CD4-positive, alpha-beta T cell (primary cell): Measurements from ENCODE around the gene GRAP. TPM values are rescaled to one million over a fixed set of nuclear protein-coding genes. Genes with fewer than 3 reads are reported as not detected.

Experiments used
- ATAC-seq: fragments of 200-7000 bp; cut with Tn5 transposase; one replicate; pipeline ENCODE4 v1.10.0; 2022; ENCODE audit warnings: mild to moderate bottlenecking; ENCODE audit not compliant: poor library complexity
- CTCF ChIA-PET: fragments of 350-600 bp; sonication (Branson Sonifier 250); formaldehyde crosslinking; loops from one replicate; lab custom pipeline; 2021; ENCODE audit warnings: antibody characterized with exemption, inconsistent platforms; lab: Charles Lee
- POLR2A ChIA-PET: fragments of 350-600 bp; sonication (Branson Sonifier 250); formaldehyde crosslinking; loops from one replicate; lab custom pipeline; 2021; ENCODE audit warnings: antibody characterized with exemption, inconsistent platforms; lab: Charles Lee
- DNase-seq, 14 experiments: peaks; one replicate each; pipeline ENCODE4 v3.0.0-alpha.2; 2013 to 2020; ENCODE audit warnings: mixed read lengths in 2 of 14
- H3K27ac ChIP-seq, 2 donors: one replicate each; pipeline versions ENCODE4 v1.5.1 to v1.7.0; 2013; ENCODE audit warnings: low read length in 2 of 2, low read depth in 1 of 2, mild to moderate bottlenecking in 1 of 2
- H3K27me3 ChIP-seq, 2 experiments: 1 replicate in 1 of 2; 2 replicates in 1 of 2; pipeline versions ENCODE4 v1.6.1 to v1.7.0; 2013; ENCODE audit warnings: low read length in 2 of 2, control low read depth in 1 of 2, mild to moderate bottlenecking in 1 of 2, moderate library complexity in 1 of 2; ENCODE audit not compliant: insufficient read depth in 2 of 2, control insufficient read depth in 1 of 2
- H3K36me3 ChIP-seq: one replicate; pipeline ENCODE4 v1.6.1; 2013; ENCODE audit warnings: low read length, control low read depth; ENCODE audit not compliant: insufficient read depth
- H3K4me1 ChIP-seq: one replicate; pipeline ENCODE4 v1.6.1; 2013; ENCODE audit warnings: low read length, control low read depth; ENCODE audit not compliant: insufficient read depth
- H3K4me3 ChIP-seq: one replicate; pipeline ENCODE4 v1.5.1; 2013; ENCODE audit warnings: mild to moderate bottlenecking, low read length, moderate library complexity
- H3K9me3 ChIP-seq, 2 experiments: 1 replicate in 1 of 2; 2 replicates in 1 of 2; pipeline versions ENCODE4 v1.6.1 to v1.7.0; 2013; ENCODE audit warnings: low read length in 2 of 2, mild to moderate bottlenecking in 2 of 2, control low read depth in 1 of 2, moderate library complexity in 1 of 2; ENCODE audit not compliant: control insufficient read depth in 1 of 2, insufficient read depth in 1 of 2
- H3K27ac Mint-ChIP-seq: one replicate; pipeline ENCODE4 v1.8.0; 2020; ENCODE audit warnings: mixed read lengths
- H3K27me3 Mint-ChIP-seq: one replicate; pipeline ENCODE4 v1.8.0; 2021; ENCODE audit warnings: mixed read lengths
- H3K36me3 Mint-ChIP-seq: one replicate; pipeline ENCODE4 v1.8.0; 2021; ENCODE audit warnings: low read depth, mixed read lengths
- H3K4me1 Mint-ChIP-seq: one replicate; pipeline ENCODE4 v1.8.0; 2021; ENCODE audit warnings: low read depth, mixed read lengths
- H3K4me3 Mint-ChIP-seq: one replicate; pipeline ENCODE4 v1.8.0; 2020; ENCODE audit warnings: mild to moderate bottlenecking, mixed read lengths
- H3K9me3 Mint-ChIP-seq: one replicate; pipeline ENCODE4 v1.8.0; 2020; ENCODE audit warnings: mixed read lengths
- CTCF ChIP-seq: fragments of 200-600 bp; IDR thresholded peaks from one replicate; pipeline ENCODE4 v1.8.0; 2022; ENCODE audit warnings: antibody characterized with exemption, mild to moderate bottlenecking
- intact Hi-C, 2 experiments: fragments of 100-400 bp; cut with DNase I in 1 of 2; cut with micrococcal nuclease in 1 of 2; formaldehyde crosslinking; loops; one replicate each; pipeline versions ENCODE4 v1.15.1 to v1.9.0; 2023 to 2025; cut with DNase I, micrococcal nuclease
- total RNA-seq, 174 experiments: library from RNA in 2 of 174; stranded (reverse) in 2 of 174; gene quantifications; one replicate each; pipeline ENCODE4 v1.2.3 and lab custom pipeline; 2021 to 2026

GRAP gene
- total RNA-seq, 2 experiments from 2014 or later, result 20.1 to 20.4 TPM

GRCh38 chr17:18977646-18978045 lies 69.1 kb downstream of the GRAP start:
- no peak overlapping the region for H3K27ac ChIP-seq
- H3K36me3 ChIP-seq, result peaks cover 26% of the 10 kb centered on the region
- no peak overlapping the region for H3K27ac Mint-ChIP-seq
- no peaks in the 10 kb centered on the region for H3K27me3 Mint-ChIP-seq
- POLR2A ChIA-PET, result no interaction called here
- CTCF ChIA-PET, result no interaction called here
- H3K4me3 ChIP-seq, result no peak overlapping the region
- no peak overlapping the region for H3K4me3 Mint-ChIP-seq
- H3K9me3 ChIP-seq, result no peaks in the 10 kb centered on the region
- no peaks in the 10 kb centered on the region for H3K9me3 Mint-ChIP-seq
- TF ChIP-seq CTCF, result no peak
- ATAC-seq, result no peak
- H3K27me3 ChIP-seq, result no peaks in the 10 kb centered on the region
- DNase-seq, result no peak
- no peaks in the 10 kb centered on the region for H3K4me1 Mint-ChIP-seq
- intact Hi-C loops, result no loop called here
- H3K36me3 Mint-ChIP-seq, result peaks cover 17% of the 10 kb centered on the region
- no peaks in the 10 kb centered on the region for H3K4me1 ChIP-seq

GRCh38 chr17:18977021-18977420 lies 69.7 kb downstream of the GRAP start:
- no peaks in the 10 kb centered on the region for H3K27me3 Mint-ChIP-seq
- Histone ChIP-seq H3K9me3 (no peaks in the 10 kb centered on the region), H3K4me1 (no peaks in the 10 kb centered on the region), H3K27ac (no peak overlapping the region), H3K4me3 (no peak overlapping the region), H3K27me3 (no peaks in the 10 kb centered on the region), H3K36me3 (peaks cover 27% of the 10 kb centered on the region)
- ATAC-seq (no peak), DNase-seq (no peak)
- H3K36me3 Mint-ChIP-seq, result peaks cover 17% of the 10 kb centered on the region
- H3K4me1 Mint-ChIP-seq, result no peaks in the 10 kb centered on the region
- H3K27ac Mint-ChIP-seq, result no peak overlapping the region
- POLR2A ChIA-PET, result no interaction called here
- no peak for TF ChIP-seq CTCF
- CTCF ChIA-PET, result no interaction called here
- no peak overlapping the region for H3K4me3 Mint-ChIP-seq
- intact Hi-C loops, result no loop called here
- no peaks in the 10 kb centered on the region for H3K9me3 Mint-ChIP-seq

- Histone ChIP-seq H3K27me3 (no peaks in the 10 kb centered on the region), H3K27ac (no peak overlapping the region), H3K36me3 (peaks cover 29% of the 10 kb centered on the region), H3K4me1 (no peaks in the 10 kb centered on the region), H3K4me3 (no peak overlapping the region), H3K9me3 (no peaks in the 10 kb centered on the region)
- intact Hi-C loops, result no loop called here
- Mint-ChIP-seq H3K27ac (no peak overlapping the region), H3K4me3 (no peak overlapping the region), H3K36me3 (peaks cover 17% of the 10 kb centered on the region), H3K4me1 (no peaks in the 10 kb centered on the region), H3K27me3 (no peaks in the 10 kb centered on the region), H3K9me3 (no peaks in the 10 kb centered on the region)
- ATAC-seq, result no peak
- POLR2A ChIA-PET, result no interaction called here
- CTCF ChIA-PET, result no interaction called here
- TF ChIP-seq CTCF, result no peak
- no peak for DNase-seq
These were observed 70.6 kb downstream of the GRAP start for GRCh38 chr17:18976201-18976600.
